Measurements from ENCODE around the gene MRPL42.
"Not testable (repeated sequence)": the region's sequence is repeated elsewhere in the genome, so short reads cannot be mapped to it uniquely, and the experiment has no call there.

The MRPL42 gene

GRCh38 chr12:93447555-93448290, 19.6 kb upstream of the MRPL42 start:
- no peak for DNase-seq

GRCh38 chr12:93448796-93449195, 18.5 kb upstream of the MRPL42 start:
- DNase-seq: no peak

GRCh38 chr12:93449277-93449676, 18.0 kb upstream of the MRPL42 start:
- no peak for DNase-seq

- DNase-seq: no peak
These were observed 15.7 kb upstream of the MRPL42 start for GRCh38 chr12:93451423-93452158.

- no peak for DNase-seq
These were observed 13.7 kb upstream of the MRPL42 start for GRCh38 chr12:93453633-93454032.

- DNase-seq: no peak
These were observed 11.2 kb upstream of the MRPL42 start for GRCh38 chr12:93456077-93456476.

GRCh38 chr12:93459097-93459496, 8.2 kb upstream of the MRPL42 start:
- DNase-seq: no peak

- no peak for DNase-seq
These were observed 7.3 kb upstream of the MRPL42 start for GRCh38 chr12:93460003-93460402.

GRCh38 chr12:93460902-93461301, 6.4 kb upstream of the MRPL42 start:
- no peak for DNase-seq

GRCh38 chr12:93461503-93461902, 5.8 kb upstream of the MRPL42 start:
- DNase-seq: no peak

- DNase-seq: no peak
These were observed 1.5 kb upstream of the MRPL42 start for GRCh38 chr12:93465841-93466240.

GRCh38 chr12:93466625-93467350, 526 bp upstream of the MRPL42 start:
- DNase-seq: no peak

- DNase-seq: no peak
These were observed 676 bp downstream of the MRPL42 start for GRCh38 chr12:93468008-93468371.

GRCh38 chr12:93469386-93469785, 2.1 kb downstream of the MRPL42 start:
- DNase-seq: no peak

GRCh38 chr12:93476555-93476954, 9.2 kb downstream of the MRPL42 start:
- no peak for DNase-seq

GRCh38 chr12:93482721-93483120, 15.4 kb downstream of the MRPL42 start:
- no peak for DNase-seq

GRCh38 chr12:93483151-93483807, 16.0 kb downstream of the MRPL42 start:
- DNase-seq: no peak

GRCh38 chr12:93484315-93484981, 17.1 kb downstream of the MRPL42 start:
- DNase-seq: no peak

GRCh38 chr12:93492808-93493207, 25.5 kb downstream of the MRPL42 start:
- DNase-seq: not testable (repeated sequence)

- no peak for DNase-seq
These were observed 26.8 kb downstream of the MRPL42 start for GRCh38 chr12:93494096-93494495.

- DNase-seq: no peak
These were observed 30.1 kb downstream of the MRPL42 start for GRCh38 chr12:93497456-93497855.

- not testable (repeated sequence) for DNase-seq
These were observed 31.5 kb downstream of the MRPL42 start for GRCh38 chr12:93498813-93499212.

GRCh38 chr12:93500201-93500600, 32.9 kb downstream of the MRPL42 start:
- DNase-seq: no peak
